GM12891 (cell line): ENCODE measurements around the gene NUMB.

Experiments used
- PAX5 ChIP-seq: IDR thresholded peaks from 2 replicates; pipeline ENCODE4 v1.6.1; 2011; ENCODE audit warnings: low read length, moderate library complexity, mild to moderate bottlenecking; ENCODE audit not compliant: insufficient read depth, severe bottlenecking
- POLR2A ChIP-seq: IDR thresholded peaks from 2 replicates; pipeline ENCODE4 v1.6.1; 2011; ENCODE audit warnings: low read depth, low read length, control low read depth
- POLR2AphosphoS5 ChIP-seq: IDR thresholded peaks from 2 replicates; pipeline ENCODE4 v1.6.1; 2011; ENCODE audit warnings: low read depth, low read length, control low read depth
- SPI1 ChIP-seq: IDR thresholded peaks from 2 replicates; pipeline ENCODE4 v1.6.1; 2011; ENCODE audit warnings: low read depth, low read length, control low read depth
- TAF1 ChIP-seq: IDR thresholded peaks from 2 replicates; pipeline ENCODE4 v1.6.1; 2011; ENCODE audit warnings: low read depth, low read length, control low read depth

- no peak for TF ChIP-seq POLR2A
- TF ChIP-seq POLR2AphosphoS5 = no peak
- no peak for TF ChIP-seq TAF1
- TF ChIP-seq PAX5 = no peak
- no peak for TF ChIP-seq SPI1
Measured at GRCh38 chr14:73323896-73324399, 134.4 kb downstream of the NUMB start.
